HK-2 (cell line): ENCODE measurements around the gene CACNA2D3.

ENCODE experiments used
- DNase-seq: peaks from one replicate; pipeline ENCODE4 v3.0.0-alpha.2; 2018; ENCODE audit not compliant: unreplicated experiment

Gene CACNA2D3

DNA sequence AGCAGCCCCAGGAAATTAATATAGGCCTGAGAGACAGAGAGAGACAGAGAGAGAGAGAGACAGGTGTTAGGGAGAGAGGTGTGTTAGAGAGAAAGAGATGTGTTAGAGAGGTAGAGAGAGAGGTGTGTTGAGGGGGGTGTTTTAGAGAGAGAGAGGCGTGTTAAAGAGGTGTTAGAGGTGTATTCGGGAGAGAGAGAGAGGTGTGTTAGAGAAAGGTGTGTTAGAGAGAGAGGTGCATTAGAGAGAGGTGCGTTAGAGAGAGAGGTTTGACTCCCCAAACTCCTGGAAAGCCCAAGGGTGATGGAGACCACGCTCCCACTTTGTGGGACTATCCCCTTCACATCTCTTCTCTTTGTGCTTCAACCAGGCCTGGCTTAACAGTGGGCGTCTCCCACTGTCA, 95.5 kb downstream of the CACNA2D3 start:
- DNase-seq: no peak

DNA sequence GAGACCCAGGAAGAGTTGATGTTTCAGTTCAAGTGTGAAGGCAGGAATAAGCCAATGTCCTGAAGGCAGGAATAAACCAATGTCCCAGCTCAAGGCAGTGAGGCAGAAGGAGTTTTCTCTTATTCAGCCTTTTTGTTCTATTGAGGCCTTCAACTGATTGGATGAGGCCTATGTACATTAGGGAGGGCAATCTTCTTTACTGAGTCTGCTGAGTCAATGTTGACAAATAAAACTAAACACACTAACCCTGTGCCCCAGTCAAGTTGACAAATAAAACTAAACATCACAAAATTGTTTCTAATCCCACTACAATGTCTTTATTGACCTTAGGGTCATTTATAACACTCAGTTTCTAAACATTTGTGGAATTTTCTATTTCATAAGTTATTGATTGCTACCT, 100.0 kb downstream of the CACNA2D3 start:
- DNase-seq: no peak

DNA sequence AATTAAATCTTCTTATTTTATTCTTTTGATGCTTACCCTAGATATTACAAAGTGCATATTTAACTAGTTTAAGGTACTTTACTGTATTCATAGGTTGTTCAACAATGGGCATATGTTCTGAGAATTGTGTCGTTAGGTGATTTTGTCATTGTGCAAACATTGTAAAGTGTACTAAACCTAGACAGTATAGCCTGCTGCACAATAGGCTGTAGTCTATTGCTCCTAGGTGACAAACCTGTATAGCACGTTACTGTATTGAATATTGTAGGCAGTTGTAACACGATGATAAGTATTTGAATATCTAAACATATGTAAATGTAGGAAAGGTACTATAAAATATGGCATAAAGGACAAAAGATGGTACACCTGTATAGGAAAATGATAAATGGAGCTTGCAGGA, 100.7 kb downstream of the CACNA2D3 start:
- no peak for DNase-seq

DNA sequence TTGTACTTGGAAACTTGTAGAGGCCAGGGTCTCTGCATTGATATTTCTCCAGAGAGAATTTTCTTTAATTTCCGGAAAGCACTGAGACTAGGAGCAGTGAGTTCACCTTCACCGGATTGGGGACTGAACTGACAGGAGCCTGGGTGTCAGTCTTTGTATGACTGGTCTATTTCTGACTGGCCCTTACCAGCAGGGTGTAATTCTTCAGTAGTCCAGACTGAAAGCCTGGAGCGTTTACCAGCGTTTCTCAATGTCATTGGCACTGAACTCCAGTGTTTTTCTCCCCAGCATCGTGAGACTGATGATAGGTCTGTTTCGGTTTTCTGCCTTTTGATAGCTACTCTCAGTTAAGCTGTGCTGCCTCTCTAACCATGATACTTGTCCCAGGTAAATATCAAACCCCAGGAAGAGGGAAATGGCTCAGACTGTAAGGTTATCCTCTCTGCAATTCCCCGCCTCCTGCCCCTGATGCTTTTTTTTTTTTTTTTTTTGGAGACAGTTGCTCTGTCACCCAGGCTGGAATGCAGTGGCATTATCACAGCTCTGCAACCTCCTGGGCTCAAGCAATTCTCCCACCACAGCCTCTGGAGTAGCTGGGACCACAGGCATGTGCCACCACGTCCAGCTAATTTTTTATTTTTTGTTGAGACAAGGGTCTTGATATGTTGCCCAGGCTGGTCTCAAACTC, 103.6 kb downstream of the CACNA2D3 start:
- DNase-seq: no peak

DNA sequence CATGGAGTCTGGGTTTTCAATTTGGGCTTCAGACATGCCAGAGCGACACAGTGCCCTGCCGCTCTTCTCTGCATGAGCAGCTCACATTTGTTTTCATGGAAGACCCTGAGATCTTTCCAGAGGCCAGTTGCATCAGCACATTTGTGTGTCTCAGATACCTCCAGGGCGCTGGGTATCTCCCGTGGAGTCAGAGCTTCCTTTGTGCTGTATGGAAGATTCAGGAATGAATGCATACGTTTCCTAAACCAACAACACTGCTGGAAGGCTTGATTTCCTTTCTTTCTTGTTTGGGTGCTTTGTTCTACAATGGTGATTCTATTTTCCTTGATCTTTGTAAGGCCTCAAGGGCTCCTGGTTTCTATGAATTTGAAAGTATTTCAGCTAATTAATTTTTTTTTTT, 106.5 kb downstream of the CACNA2D3 start:
- no peak for DNase-seq

DNA sequence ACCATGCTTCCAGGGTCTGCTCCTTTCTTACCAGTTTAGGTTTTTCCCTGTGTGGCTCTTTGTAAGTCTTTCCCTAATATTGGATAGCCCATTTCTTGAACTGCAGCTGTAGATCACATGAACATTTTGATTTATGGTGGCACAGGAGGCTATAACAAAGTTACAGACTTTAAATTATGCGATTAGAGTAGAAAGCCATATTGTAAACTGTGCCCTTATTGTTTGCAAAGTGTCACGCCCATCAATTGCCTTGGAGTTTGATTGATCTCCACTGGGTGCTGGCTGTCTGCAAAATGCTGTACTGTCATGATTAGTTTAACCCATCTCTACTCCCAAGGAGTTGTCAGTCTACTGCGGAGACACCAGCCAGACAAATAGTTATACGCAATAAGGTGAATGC, 110.3 kb downstream of the CACNA2D3 start:
- no peak for DNase-seq

DNA sequence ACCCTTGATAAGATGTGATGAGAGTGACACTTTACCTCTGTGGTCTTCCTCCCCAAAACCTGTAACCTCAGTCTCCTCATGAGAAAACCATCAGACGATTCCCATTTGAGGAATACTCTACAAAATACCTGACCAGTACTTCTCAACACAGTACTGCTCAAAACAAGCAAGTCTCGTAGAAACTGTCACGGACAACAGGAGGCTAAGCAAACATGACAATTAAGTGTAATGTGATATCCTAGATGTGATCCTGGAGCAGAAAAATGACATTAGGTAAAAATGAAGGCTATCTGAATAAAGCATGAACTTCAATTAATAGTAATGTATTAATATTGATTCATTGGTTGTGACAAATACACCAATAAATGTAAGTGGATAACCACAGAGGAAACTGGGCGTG, 113.6 kb downstream of the CACNA2D3 start:
- no peak for DNase-seq

DNA sequence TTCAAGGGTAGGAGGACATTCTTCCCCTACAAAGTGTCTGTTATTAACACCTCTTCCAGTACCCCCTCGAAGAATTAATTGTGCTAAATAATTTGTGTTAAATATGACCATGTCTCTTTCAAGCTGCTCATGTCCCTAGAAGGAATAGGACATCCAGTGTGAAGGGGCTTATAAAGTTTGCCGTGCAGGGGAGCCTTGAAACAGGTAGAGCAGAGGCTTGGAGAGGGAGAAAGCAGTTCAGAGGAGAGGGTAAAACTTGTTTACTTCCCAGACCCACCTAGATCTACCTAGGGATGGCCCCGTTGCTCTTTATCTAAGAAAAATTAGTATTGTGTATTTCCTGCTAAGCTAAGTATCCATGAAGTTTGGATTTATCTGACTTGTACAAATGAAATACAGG, 114.8 kb downstream of the CACNA2D3 start:
- DNase-seq: no peak

DNA sequence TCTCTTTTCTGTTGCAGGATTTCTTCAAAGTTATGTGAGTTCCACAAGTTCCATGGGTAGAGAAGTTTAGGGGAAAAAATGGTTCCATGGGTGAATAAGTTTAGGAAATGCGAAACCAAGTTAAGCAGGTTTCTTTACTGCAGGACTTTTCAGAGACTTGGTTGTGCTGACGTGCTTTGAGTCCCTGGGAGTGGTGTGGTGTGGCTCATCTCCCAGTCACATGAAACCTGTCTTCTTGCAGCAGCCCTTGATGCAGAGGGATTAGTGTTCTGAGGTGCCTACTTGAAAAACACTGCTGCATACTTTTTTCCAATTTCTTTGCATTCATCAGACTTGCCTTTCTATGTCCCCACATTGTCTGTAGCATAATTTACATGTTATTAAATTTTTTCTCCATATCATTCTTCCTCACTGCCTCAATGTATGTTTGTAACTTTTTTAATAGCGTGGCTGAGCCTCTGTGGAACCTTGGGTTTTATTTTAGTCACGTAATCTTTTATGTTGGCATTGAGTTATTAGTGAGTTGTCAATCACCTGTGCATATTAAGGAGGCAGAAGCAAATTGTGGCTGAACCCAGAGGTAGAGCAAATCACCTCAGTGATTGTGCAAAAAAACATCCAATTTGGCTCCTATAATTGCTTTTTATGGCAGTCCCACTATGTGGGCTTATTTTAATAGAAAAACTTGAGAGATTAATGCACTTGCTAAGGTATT, 115.6 kb downstream of the CACNA2D3 start:
- DNase-seq: no peak

DNA sequence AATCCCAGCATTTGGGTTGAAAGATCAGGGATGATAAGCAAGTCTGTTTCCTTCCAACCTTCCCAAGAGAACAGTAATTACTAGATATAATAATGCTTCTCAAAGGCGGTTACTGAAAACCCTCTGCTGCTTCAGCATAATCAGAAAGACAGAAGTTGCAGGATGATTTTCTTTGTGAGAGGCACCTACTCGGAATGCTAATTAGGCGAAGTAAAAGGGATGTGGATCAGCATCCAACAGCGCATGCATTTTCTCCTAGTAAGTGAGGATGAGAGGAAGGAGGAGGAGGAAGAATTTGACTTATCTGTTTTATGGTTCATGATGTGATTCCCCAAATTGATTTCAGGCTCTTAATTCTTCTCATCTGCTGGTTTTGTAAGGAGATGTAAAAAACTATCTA, 118.0 kb downstream of the CACNA2D3 start:
- no peak for DNase-seq

DNA sequence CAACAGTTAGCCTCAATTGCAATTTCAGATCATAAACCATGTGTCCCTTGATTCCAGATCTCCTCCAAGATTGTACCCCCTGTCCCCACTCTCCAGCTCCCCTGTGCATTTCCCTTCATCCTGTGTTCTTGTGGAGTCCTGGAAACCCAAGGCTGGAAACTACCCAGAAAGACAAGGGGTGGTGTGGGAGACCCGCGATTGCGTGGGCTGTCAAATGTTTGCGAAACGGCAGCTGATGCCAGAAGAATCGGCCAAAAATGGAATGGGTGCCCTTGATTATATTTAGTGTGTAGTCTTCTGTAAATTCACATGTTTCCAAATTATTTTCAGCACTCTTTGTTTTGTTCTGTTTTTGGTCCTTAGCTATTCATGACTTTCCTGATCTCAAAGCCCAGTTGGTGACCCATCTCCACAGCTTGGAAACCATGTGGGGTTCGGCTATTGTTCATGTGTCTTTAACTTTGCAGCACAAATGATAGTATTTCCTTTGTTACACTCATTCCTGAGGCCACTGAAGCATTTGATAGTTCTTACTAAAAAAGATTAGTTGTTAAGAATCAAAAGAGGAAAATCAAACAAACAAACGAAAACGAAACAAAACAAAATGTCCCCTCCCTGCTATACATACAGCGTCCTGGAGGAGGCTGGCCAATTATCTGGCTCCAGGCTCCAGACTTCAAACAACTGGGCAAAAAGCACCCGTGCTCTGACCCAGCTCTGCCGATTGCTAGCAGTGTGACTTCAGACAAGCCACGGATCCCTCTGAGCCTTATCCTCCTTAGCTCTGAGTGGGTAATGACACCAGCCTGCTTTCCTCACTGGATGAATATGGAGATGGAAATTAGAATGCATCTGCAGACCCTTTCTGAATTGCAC, 120.9 kb downstream of the CACNA2D3 start:
- no peak for DNase-seq

DNA sequence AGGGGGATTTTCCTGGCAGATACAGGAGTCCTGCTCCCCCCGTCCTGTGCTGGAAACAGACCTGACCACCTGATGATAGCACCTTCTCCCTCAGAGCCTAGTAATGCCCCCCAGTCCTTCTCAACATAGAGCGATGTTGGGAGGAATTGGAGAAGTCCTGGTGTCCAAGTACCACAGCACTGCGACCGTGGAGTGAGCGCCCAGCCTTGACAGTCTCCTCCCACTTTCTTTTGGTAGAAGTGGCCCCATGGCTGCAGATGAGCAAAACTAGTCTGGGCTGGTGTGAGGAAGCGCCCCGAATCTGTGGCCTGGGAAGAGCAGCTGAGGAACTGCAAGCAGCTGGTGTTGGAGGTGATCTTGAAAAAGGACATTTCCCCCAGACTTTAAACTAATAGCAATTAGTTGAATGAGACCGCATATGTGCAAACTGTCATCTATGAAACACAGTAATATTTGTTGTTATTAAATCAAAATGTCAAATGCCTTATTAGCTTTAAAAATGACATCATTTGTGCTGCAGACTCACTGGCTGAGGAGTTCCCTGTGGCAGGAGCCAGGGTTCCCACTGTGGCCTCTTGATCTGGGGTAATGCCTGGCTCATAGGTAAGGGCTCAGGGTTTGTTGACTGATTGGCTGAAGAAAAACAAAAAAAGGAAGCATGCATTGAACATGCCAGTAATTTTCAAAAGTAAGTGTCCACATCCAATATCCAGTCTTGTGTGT, 121.8 kb downstream of the CACNA2D3 start:
- DNase-seq: no peak

DNA sequence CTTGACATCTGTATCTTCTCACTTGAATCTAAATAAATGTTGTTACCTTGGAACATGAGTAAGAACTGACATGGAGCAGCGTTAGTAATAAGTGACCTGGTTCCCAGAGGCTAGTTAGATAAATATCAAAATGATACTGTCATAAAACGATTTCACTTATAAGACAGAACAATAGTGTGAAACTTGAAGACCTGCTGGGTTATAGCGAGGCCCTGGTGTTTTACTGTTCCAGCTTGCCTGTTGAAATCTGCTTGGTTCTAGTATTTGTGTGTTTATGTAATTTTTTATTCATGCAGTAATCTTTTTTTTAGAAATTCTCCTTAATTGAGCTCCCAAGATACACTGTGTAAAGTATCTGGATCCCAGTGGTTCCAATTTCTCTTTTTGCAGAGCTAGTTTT, 129.4 kb downstream of the CACNA2D3 start:
- DNase-seq: no peak

DNA sequence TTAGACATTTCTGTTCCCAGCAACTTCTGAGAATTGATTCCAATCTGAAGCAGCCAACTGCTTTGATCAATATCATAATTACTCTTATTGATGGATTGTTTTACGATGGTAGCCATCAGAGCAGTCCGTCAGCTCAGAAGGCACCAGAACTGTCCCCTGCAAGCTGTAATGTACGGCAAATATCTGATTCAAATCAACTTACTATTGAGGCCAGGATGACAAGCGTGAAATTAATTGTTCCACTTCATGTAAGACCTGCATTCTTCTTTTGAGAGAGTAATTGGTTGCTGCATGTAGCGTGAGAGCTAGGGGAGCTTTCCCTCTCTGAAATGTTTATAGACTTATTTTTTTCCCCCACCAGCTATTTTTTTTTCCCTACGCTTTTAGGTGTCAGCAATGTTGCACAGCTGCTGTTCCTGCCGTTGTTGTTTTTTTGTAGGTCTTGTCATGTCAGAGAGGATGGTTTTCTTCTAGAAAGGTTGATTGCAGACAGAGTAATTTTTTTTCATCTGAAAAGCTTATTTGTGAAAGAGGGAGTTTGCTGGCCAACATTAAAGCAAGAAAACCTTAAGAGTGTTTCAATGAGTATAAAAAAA, 134.9 kb downstream of the CACNA2D3 start:
- no peak for DNase-seq

DNA sequence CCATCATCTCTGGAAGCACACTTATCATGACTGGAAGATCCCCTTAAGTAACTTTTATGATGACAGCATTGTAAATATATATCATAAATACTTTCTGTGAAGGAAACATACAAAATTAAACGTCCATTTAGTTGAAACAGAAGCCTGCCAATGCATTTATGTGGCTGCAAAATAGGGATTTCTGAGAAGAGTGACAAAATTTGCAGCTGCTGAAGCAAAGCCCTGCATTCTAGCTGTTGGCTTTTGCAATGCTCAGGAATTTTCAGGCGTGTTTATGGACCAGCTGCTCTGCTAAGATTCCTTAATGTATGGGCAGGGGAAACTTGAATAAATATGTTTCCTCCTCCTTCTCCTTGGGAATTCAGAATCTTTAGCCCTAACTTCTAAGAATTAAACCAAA, 137.3 kb downstream of the CACNA2D3 start:
- DNase-seq: no peak

DNA sequence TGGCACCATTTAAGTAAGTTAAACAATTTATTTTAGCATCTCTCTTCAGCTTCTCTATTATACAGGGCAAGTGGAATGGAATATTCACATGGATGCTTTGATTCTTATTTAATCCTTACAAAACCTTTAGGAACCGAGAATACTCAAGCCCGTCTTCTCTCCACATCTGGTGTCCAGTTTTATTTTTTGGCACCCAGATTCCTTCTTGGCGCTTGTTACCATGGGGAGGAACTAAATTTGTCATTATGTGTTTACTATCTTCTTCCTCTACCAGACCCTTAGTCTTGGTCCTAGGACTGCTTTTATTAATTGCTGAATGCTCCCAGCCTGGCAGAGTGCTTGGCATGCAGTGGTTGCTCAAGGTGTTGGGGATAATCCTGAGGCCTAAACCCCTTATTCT, 138.8 kb downstream of the CACNA2D3 start:
- no peak for DNase-seq

DNA sequence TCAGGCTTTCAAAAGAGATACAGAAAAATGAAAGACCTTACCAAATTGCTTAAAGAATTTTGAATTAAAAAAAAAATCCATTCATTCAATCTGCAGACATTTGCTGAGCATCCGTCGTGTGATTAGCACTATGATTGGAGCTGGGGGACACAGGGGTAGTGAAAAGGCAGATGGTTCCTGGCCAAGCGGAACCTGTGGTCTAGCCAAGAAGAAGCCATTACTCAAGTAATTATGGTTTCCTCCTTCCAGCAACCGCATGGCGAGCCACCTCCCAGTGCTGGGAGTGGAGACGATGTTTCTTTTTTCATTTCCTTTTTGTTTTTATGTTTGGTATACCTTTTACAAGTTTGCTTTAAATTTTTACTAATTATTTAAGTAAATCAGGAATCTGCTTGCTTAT, 140.2 kb downstream of the CACNA2D3 start:
- DNase-seq: no peak

DNA sequence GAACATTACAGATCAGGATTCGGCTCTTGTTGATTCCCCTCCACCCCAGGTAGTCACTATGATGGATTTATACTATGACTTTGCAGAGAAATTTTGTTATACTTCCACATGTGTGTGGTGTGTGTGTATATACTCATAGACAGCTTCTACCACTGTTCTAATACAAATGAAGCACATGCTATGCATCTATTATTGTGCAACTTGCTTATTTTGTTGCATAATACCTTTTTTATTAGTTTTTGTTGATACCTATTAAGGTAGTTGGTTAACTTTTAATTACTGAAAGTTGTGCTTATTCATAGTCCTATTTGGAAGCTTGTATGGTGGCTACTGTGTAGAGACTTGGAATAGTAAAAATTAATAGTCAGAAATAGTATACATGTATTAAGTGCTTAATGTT, 140.6 kb downstream of the CACNA2D3 start:
- no peak for DNase-seq

DNA sequence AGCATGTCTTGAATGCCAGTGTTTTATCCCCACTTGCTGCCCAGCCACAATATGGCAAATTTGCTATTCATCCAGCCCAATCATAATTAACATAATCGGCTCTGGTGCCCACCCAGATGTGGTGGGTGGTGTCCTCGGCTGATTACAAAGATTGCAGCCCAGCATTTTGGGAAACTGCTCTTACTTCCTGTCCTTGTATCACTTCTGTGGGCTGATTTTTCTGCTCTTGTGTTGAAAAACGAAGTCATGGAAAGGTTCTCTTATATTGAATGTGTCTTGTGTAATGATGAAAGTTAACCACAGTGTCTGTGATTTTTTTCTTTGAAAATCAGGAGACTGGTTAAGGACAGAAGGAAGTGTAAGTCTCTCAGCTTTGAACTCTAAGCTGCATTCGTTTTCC, 141.7 kb downstream of the CACNA2D3 start:
- no peak for DNase-seq

DNA sequence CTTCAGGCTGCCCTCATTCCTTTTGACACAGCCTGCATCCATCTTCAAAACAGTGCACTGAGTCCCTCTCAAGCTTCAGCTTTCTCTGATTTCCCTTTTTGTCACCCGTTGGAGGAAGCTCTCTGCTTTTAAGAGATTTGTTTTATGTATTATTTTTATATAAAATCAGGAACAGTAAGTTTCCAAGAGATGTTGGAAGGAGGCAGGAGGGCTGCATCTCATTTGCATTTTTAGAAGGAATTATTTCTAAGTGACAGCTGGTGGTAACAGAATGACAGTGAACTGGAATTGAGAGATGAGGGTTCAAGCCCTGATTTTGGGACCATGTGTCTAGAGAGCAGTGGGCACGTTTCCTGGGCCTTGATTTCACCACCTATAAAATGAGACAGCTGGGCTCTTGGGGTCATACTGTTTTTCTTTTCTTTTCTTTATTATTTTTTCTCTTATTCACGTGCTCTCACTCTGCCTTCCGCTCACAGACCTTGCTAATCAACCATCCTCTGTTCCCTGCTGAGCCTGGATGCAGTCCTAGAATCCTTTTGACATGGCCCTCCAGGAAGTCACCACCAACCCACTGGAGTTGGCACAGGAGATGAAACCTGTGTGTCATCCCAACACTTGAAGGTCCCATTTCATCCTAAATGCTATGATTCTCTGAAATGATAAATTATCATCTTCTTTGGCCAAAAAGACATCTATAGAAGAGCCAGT, 148.6 kb downstream of the CACNA2D3 start:
- DNase-seq: no peak

DNA sequence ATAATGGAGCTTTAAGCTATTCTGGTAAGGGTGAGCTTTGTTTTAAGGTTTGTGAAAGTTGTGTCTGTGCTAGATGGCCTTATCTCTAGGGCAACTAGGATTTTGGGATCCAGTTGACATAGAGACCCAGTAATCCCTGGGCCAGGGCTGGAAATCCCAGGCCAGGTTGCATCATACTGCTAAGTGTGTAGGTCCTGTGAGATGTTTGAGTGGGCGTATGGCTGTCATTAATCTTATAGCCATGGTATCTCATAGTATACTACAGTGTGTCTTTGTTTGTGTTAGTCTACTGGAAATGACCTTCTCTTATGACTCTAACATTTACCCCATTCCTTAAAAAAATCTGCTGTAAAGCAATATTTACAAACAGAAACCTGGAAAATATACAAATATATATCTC, 151.4 kb downstream of the CACNA2D3 start:
- no peak for DNase-seq
